Measurements from ENCODE around the gene NBEAL2.

The NBEAL2 gene

GRCh38 chr3:46943237-46944187, 36.0 kb upstream of the NBEAL2 start:
- no peak for DNase-seq

DNA sequence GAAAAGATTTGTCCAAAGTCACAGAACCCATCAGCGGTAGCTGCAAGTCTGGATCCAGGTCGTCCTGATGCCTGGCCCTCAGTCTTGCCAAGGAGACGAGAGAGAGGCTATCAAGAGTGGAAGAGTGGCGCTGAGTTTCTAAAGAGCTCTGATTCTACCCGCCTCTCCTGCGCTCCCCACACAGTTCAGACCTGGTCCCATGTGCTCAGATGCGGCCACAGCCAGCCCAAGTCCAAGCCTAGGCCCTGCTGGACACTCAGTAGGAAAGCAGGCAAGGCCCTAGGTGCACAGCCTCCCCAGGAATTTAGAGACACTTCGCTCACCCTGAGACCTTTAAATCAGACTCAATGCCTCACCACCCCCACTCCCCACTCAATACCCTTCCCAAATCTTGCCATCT, 35.3 kb upstream of the NBEAL2 start:
- no peak for DNase-seq

GRCh38 chr3:46946416-46946815, 33.0 kb upstream of the NBEAL2 start:
- DNase-seq, result no peak

GRCh38 chr3:46946856-46947545, 32.5 kb upstream of the NBEAL2 start:
- DNase-seq, result no peak

GRCh38 chr3:46947546-46947901, 31.9 kb upstream of the NBEAL2 start:
- no peak for DNase-seq

DNA sequence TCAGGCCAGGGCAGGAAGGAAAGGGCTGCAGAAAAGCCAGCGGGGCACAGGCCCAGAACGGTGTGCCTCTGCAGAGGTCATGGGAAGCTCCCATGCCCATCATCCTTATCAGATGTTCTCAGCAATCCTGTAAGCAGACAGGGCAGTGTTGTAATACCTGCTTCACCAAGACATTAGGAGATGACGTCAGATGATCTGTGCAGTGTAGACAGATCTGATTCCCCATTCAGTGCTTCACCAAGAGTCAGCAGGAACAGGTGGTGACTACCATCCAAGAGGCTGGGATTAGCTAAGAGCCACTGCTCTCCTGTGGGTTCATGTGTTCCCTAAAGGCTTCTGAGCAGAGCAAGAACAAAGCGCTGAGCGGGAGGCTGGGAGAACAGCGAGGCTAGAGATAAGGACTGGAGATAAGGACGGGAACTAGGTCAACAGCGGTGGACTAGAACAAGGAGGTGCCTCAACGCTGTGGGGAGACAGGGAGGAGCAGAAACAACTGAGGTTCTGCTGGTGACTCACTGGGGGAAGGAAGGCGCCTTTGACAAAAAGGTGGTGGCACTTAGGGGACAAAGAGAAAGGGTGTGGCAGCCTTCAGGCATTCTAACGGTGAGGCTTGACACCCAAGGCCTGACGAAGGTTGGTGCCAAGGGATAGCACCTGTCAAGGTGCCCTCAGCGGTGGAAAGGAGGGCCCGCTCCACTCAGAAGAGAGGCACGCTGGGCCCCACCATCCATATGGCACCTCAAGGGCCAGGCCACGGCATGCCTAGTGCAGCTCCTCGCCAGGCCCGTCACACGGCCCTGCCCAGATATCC, 31.3 kb upstream of the NBEAL2 start:
- no peak for DNase-seq

- DNase-seq, result no peak
Measured at GRCh38 chr3:46948830-46949671, 30.4 kb upstream of the NBEAL2 start.

DNA sequence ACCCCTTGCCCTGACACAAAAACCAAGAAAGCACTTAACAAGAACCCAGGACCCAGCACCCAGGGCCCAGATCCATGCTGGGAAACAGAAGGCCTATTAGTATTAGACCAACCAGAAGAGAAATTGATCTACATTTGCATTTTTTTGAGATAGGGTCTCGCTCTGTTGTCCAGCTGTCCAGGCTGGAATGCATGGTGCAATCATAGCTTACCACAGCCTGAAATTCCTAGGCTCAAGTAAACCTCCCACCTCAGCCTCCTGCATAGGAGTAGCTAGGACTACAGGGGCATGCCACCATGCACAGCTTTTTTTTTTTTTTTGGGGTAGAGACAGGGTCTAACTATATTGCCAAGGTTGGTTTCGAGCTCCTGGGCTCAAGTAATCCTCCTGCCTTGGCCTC, 29.3 kb upstream of the NBEAL2 start:
- DNase-seq, result no peak

DNA sequence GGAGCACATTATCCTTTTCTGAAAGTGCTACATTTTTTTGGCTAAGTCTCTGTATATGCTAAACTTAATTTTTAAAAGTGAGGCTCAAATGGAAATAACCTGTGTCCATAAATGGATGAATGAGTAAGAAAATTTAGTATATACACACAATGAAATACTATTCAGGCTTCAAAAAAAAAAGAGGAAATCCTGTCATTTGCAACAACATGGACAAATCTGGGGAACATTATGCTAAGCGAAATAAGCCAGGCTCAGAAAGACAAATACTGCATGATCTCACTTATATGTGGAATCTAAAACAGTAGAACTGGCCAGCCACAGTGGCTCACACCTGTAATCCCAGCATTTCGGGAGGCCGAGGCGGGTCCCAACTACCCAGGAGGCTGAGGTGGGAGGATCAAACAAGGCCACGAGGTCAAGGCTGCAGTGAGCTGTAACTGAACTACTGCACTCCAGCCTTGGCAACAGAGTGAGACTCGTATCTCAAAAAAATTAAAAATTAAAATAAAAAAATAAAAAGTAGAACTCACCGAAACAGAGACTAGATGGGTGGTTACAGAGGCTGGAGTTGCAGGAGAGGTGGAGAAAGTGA, 28.7 kb upstream of the NBEAL2 start:
- DNase-seq, result no peak

GRCh38 chr3:46952813-46953212, 26.7 kb upstream of the NBEAL2 start:
- no peak for DNase-seq

DNA sequence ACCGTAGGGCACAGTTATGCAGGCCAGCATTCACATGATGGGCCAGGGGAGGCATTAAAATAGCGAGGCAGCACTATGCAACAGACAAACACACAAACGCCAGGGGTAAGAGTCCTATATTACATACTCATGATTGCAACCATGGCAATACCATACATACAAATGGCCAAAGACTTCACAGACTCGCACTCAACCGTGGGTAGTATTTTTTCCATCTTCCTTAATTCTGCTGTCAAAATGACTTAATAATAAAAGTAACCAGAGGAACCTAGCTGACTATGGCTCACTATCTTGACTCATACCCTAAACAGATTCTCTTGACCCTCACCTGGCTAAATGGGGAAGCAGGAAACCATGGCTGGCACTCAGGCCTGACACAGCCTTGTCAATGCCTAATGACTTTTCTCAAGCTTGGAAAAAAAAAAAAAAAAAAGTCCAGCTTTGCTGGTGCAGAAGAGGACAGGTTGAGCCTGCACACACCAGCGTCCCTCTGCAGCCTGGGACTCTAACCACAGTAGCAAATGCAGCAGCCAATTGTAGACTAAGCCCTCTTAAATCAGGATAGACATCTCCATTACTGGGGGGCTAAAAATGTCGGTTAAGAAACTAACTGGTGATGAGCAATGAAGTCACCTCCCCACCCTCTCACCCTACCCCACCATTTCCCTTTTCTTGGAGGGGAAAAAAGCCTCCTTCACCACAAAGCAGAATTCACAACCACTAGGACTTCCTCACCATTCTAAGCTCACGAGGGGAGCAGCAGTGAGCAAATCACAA, 26.0 kb upstream of the NBEAL2 start:
- DNase-seq, result no peak

- no peak for DNase-seq
Measured at GRCh38 chr3:46954178-46954577, 25.3 kb upstream of the NBEAL2 start.

DNA sequence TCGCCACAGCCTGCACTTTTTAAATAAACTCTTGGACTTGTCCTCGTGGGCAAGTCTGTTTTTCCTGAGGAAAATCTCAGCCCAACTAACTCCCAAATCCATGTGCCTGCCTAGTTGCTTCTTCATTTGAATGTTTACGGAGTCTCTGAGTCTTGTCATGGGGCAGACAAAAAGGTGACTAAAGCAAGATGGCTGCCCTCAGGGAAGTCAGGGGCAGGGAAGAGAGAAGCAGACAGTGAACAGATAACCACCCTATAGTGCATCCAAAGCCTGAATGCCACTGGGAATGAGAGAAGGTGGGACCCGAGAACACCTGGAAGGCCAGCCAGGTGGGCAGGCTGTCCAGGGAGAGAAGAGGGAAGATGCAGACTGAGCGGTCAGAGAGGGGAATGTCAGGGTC, 24.3 kb upstream of the NBEAL2 start:
- DNase-seq, result no peak

DNA sequence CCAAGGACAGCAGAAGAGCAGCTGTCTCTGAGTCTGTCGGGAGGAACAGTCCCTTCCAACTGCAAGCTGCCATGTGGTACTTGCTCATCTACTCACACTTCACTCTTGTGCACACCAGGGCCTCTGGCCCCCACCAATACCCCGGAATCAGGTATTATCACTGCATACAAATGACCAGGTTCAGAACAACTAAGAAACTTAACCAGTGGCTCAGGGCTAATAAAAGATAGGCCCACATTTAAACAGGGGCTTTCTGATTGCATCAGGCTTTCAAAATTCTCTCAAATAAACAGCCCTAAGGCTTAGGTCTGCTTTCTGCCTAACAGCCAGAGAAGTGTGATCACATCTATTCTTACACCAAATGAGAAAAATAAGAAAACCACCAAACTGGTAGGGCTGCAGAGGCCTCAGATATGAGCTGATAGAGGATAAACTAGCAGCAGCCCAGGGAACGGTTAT, 23.6 kb upstream of the NBEAL2 start:
- no peak for DNase-seq

DNA sequence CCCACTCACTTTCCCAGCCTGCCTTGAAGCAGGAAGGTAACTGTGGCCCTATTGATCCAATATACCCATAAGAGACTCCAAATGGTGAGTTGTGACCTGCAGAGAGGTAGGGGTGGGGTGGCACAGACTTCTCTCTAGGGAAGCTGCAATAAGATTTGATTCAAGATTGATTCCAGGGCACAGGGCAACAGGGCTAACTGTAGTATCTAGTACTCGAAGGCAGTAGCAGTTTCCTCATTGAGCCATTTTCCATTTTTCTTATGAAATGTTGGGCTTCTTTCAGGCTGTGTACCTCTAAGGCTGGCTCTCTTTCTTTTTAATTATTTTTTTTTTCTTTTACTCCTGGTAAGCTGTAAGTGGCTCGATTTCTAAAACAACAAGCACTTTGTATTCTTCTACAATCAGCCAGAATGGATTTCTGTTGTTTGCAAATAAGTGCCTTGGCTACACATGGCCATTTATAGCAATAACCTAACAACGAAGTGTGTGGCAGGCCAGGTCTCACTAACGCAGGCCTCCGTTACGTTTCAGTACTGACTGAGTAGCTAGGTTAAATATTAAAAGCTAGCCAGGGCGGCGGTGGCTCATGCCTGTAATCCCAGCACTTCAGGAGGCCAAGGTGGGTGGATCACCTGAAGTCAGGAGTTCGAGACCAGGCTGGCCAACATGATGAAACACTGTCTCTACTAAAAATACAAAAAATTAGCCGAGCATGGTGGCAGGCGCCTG, 22.2 kb upstream of the NBEAL2 start:
- no peak for DNase-seq

DNA sequence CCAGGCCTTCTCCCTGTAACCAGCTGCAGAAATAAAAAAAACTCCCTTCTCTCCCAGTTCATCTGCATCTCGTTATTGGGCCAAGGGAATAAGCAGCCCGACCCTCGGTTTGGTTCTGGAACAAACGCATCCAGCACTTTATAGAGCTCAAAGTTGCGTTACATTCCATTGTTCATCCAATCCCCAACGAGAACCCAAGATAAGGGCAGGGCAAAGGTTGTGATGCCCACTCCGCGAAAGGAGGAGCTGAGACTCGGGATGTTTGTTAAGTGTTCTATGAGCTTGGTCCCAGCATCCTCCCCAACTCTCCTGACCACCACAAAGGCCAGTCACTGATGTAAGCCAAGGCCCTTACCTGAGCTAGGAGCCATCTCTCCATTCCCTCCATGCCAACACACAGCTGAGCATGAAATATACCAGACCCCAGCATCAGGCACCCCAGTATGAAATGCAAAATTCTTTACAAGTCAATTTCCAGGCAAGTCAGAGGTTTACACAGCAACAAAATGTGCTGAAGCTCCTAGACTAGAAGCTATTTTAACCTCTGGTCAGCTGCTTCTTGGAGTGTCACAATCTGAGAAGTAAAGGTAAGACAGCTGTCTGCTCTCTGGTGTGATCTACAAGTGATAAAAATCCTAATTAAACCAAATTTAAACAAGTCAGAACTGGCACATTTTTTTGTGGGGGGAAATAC, 20.9 kb upstream of the NBEAL2 start:
- DNase-seq, result no peak

GRCh38 chr3:46959161-46959511, 20.3 kb upstream of the NBEAL2 start:
- DNase-seq, result no peak

- DNase-seq, result no peak
Measured at GRCh38 chr3:46960081-46960701, 19.3 kb upstream of the NBEAL2 start.

- DNase-seq, result no peak
Measured at GRCh38 chr3:46960835-46961234, 18.6 kb upstream of the NBEAL2 start.
